ENCODE results near the gene EIF2B4. TPM values are rescaled to one million over a fixed set of nuclear protein-coding genes. Genes with fewer than 3 reads are reported as not detected.

The EIF2B4 gene
- total RNA-seq, 1 experiment from 2014 or later, result 50.1 TPM

GRCh38 chr2:27409321-27410073 is 39.4 kb upstream of the EIF2B4 start, which contains the start of gene PPM1G:
PPM1G (minus strand) TSS chr2:27409591; CDS start chr2:27409422, 169 bp downstream.
- H3K4me3 Mint-ChIP-seq (ENCODE audit: unreplicated experiment), result peak within 1 kb of the TSS; percentile 77
- H3K27me3 Mint-ChIP-seq (ENCODE audit: insufficient read depth, unreplicated experiment), result no peaks in the 10 kb centered on the region
- peaks cover 15% of the 10 kb centered on the region for H3K4me1 Mint-ChIP-seq (ENCODE audit: insufficient read depth, unreplicated experiment)
- TF ChIP-seq CTCF (IDR thresholded peaks at IDR 0.05; ENCODE audit: unreplicated experiment), result no peak
- BruUV-seq (replicated peaks), result no TSS peak
- CTCF ChIA-PET, result interaction anchor here (0.5 to 3.8 kb wide), 4 partner anchors 11 to 1717 kb away, joined by 3 to 29 read pairs (median 10); partner anchors contain the start of gene NRBP1
- H3K36me3 Mint-ChIP-seq (ENCODE audit: insufficient read depth, unreplicated experiment), result peaks cover 21% of the 10 kb centered on the region
- DNase-seq (ENCODE audit: unreplicated experiment), result peak; percentile 91
- intact Hi-C loops (cut with micrococcal nuclease), result loop anchor here (1.0 to 10.0 kb wide), 3 partner anchors 19 to 215 kb away; partner anchors contain the start of genes CCDC121, GPN1, IFT172 and NRBP1
- peak within 1 kb of the TSS; percentile 78 for H3K27ac Mint-ChIP-seq (ENCODE audit: low read depth, unreplicated experiment)
- POLR2A ChIA-PET, result interaction anchor here (0.6 to 6.2 kb wide), 38 partner anchors 8 to 1325 kb away, joined by 3 to 205 read pairs (median 6); partner anchors contain the start of genes ATRAID, CCDC121, EIF2B4 and GPN1
- no peaks in the 10 kb centered on the region for H3K9me3 Mint-ChIP-seq (ENCODE audit: unreplicated experiment)

GRCh38 chr2:27408601-27409320 is 38.6 kb upstream of the EIF2B4 start:
- no peak for TF ChIP-seq CTCF (IDR thresholded peaks at IDR 0.05; ENCODE audit: unreplicated experiment)
- H3K27ac Mint-ChIP-seq (ENCODE audit: low read depth, unreplicated experiment), result peak overlapping the region; percentile 78
- DNase-seq (ENCODE audit: unreplicated experiment), result peak; percentile 28
- intact Hi-C loops (cut with micrococcal nuclease), result loop anchor here (1.0 to 10.0 kb wide), 4 partner anchors 20 to 274 kb away; partner anchors contain the start of genes CCDC121, GPN1, IFT172 and NRBP1
- H3K9me3 Mint-ChIP-seq (ENCODE audit: unreplicated experiment), result no peaks in the 10 kb centered on the region
- ChIA-PET POLR2A (interaction anchor here (0.6 to 6.2 kb wide), 29 partner anchors 9 to 857 kb away, joined by 3 to 205 read pairs (median 6); partner anchors contain the start of genes CCDC121, EIF2B4, GPN1 and GTF3C2), CTCF (interaction anchor here (2.1 to 3.8 kb wide), 3 partner anchors 21 to 274 kb away, joined by 18 to 29 read pairs (median 22); partner anchors contain the start of gene NRBP1)
- peaks cover 15% of the 10 kb centered on the region for H3K4me1 Mint-ChIP-seq (ENCODE audit: insufficient read depth, unreplicated experiment)
- TSS peak; percentile 66 for BruUV-seq (replicated peaks)
- peaks cover 21% of the 10 kb centered on the region for H3K36me3 Mint-ChIP-seq (ENCODE audit: insufficient read depth, unreplicated experiment)
- H3K4me3 Mint-ChIP-seq (ENCODE audit: unreplicated experiment), result peak overlapping the region; percentile 77
- H3K27me3 Mint-ChIP-seq (ENCODE audit: insufficient read depth, unreplicated experiment), result no peaks in the 10 kb centered on the region

- Mint-ChIP-seq H3K4me1 (ENCODE audit: insufficient read depth, unreplicated experiment) (peaks cover 15% of the 10 kb centered on the region), H3K36me3 (ENCODE audit: insufficient read depth, unreplicated experiment) (peaks cover 21% of the 10 kb centered on the region), H3K4me3 (ENCODE audit: unreplicated experiment) (peak overlapping the region; percentile 77), H3K27me3 (ENCODE audit: insufficient read depth, unreplicated experiment) (no peaks in the 10 kb centered on the region), H3K9me3 (ENCODE audit: unreplicated experiment) (no peaks in the 10 kb centered on the region), H3K27ac (ENCODE audit: low read depth, unreplicated experiment) (peak overlapping the region; percentile 1)
- peak; percentile 66 for TF ChIP-seq CTCF (IDR thresholded peaks at IDR 0.05; ENCODE audit: unreplicated experiment)
- intact Hi-C loops (cut with micrococcal nuclease), result loop anchor here (1.0 to 10.0 kb wide), 3 partner anchors 81 to 274 kb away; partner anchors contain the start of genes CCDC121, GPN1 and IFT172
- DNase-seq (ENCODE audit: unreplicated experiment), result peak; percentile 65
- POLR2A ChIA-PET, result interaction anchor here (0.5 to 6.2 kb wide), 11 partner anchors 9 to 275 kb away, joined by 3 to 205 read pairs (median 22); partner anchors contain the start of genes CCDC121, EIF2B4, GPN1 and NRBP1
- CTCF ChIA-PET, result interaction anchor here (0.6 to 3.8 kb wide), 13 partner anchors 16 to 1356 kb away, joined by 3 to 29 read pairs (median 4); partner anchors contain the start of gene NRBP1
- no TSS peak for BruUV-seq (replicated peaks)
Measured at GRCh38 chr2:27407798-27408491, 37.8 kb upstream of the EIF2B4 start.

All from MCF 10A (cell line).